Aorta (tissue), 5 donors: ENCODE measurements around the gene ROM1. TPM values are rescaled to one million over a fixed set of nuclear protein-coding genes. Genes with fewer than 3 reads are reported as not detected.

Experiments
- ATAC-seq: fragments of 200-7000 bp; cut with Tn5 transposase; one replicate; pipeline ENCODE4 v1.9.1; 2022; ENCODE audit warnings: moderate library complexity; ENCODE audit not compliant: low FRiP score
- DNase-seq, 2 donors: peaks; one replicate each; pipeline ENCODE4 v3.0.0-alpha.2; 2020
- H3K27ac ChIP-seq, 2 donors: one replicate each; pipeline ENCODE4 v1.5.1; 2013; ENCODE audit warnings: low read length in 2 of 2, mild to moderate bottlenecking in 2 of 2, moderate library complexity in 2 of 2, control low read depth in 1 of 2, inconsistent platforms in 1 of 2, low read depth in 1 of 2
- H3K27me3 ChIP-seq, 2 donors: one replicate each; pipeline ENCODE4 v1.6.1; 2013; ENCODE audit warnings: control low read depth in 1 of 2, low read length in 1 of 2, mild to moderate bottlenecking in 1 of 2, moderate library complexity in 1 of 2; ENCODE audit not compliant: insufficient read depth in 2 of 2, control insufficient read depth in 1 of 2
- H3K36me3 ChIP-seq, 2 donors: one replicate each; pipeline ENCODE4 v1.6.1; 2013; ENCODE audit warnings: control low read depth in 1 of 2, low read length in 1 of 2, mild to moderate bottlenecking in 1 of 2; ENCODE audit not compliant: insufficient read depth in 2 of 2, control insufficient read depth in 1 of 2
- H3K4me1 ChIP-seq, 2 donors: one replicate each; pipeline ENCODE4 v1.6.1; 2013; ENCODE audit warnings: low read length in 2 of 2, control low read depth in 1 of 2, mild to moderate bottlenecking in 1 of 2, moderate library complexity in 1 of 2; ENCODE audit not compliant: insufficient read depth in 2 of 2, control insufficient read depth in 1 of 2
- H3K4me3 ChIP-seq, 2 donors: one replicate each; pipeline ENCODE4 v1.5.1; 2013; ENCODE audit warnings: low read length in 2 of 2, control low read depth in 1 of 2, mild to moderate bottlenecking in 1 of 2
- H3K9me3 ChIP-seq: one replicate; pipeline ENCODE4 v1.6.1; 2013; ENCODE audit warnings: mild to moderate bottlenecking, low read length; ENCODE audit not compliant: control insufficient read depth
- WGBS, 2 donors: extraction: QIAGEN DNeasy Blood & Tissue Kit; methylation state at CpG; one replicate each; pipeline ENCODE4 v1.1.7; 2013; 5-methylcytosine and 5-hydroxymethylcytosine counted together
- intact Hi-C, 2 donors: fragments of 100-400 bp; cut with DNase I; formaldehyde crosslinking; loops; one replicate each; pipeline versions ENCODE4 v1.14.2 to v1.15.0; 2022
- polyA plus RNA-seq, 2 donors: library from polyadenylated mRNA; stranded (reverse); fragments of 200-250 nt; gene quantifications; one replicate each; pipeline ENCODE4 v1.2.3, GENCODE V29; 2013
- total RNA-seq, 2 donors: library from RNA; stranded (reverse); fragmentation: NEBNext Ultra II Directional; extraction: Animal tissue kit (Norgen Biotek cat#: 25700); gene quantifications; one replicate each; pipeline ENCODE4 v1.2.1, GENCODE V29; 2021
- donor health status: healthy with polysubstance abuse.
- donor health status: Bipolar disorder and iron deficiency.
- donor health status: DM: no; HTN: no; CAD: no.
- donor health status: DM: no; HTN: no; CAD: no.
- donor health status: DM: yes; HTN: yes; CAD: no.

The ROM1 gene
- total and polyA plus RNA-seq, 4 donors = 9.0 to 33.9 (median 24.4) TPM

GRCh38 chr11:62595124-62595523 is 17.9 kb upstream of the ROM1 start:
- Histone ChIP-seq H3K4me1 (no peaks in the 10 kb centered on the region), H3K27ac (no peak overlapping the region), H3K4me3 (no peak overlapping the region), H3K36me3 (peaks cover 3 to 4% of the 10 kb centered on the region in 2 donors), H3K9me3 (no peaks in the 10 kb centered on the region), H3K27me3 (no peaks in the 10 kb centered on the region)
- WGBS, 2 donors = 80 to 83% methylated on average over 8 of the region's 8 CpGs
- ATAC-seq = no peak
- peak in 1 of 2 donors; percentile 32 for DNase-seq
- intact Hi-C loops = loop anchor here in 1 of 2 donors (5.0 kb wide), 1 partner anchor 112 kb away; the partner anchor contains the start of genes BSCL2 and GNG3

GRCh38 chr11:62599069-62599696 is 13.9 kb upstream of the ROM1 start:
- WGBS, 2 donors = 31 to 32% methylated on average over 7 of the region's 7 CpGs
- Histone ChIP-seq H3K9me3 (no peaks in the 10 kb centered on the region), H3K27ac (peak overlapping the region in 1 of 2 donors; percentile 10), H3K4me3 (no peak overlapping the region), H3K36me3 (peaks cover 3 to 4% of the 10 kb centered on the region in 2 donors), H3K4me1 (no peaks in the 10 kb centered on the region), H3K27me3 (no peaks in the 10 kb centered on the region)
- DNase-seq (peak; percentile 96 to 97), ATAC-seq (peak; percentile 86)
- intact Hi-C loops = loop anchor here in 1 of 2 donors (5.0 kb wide), 1 partner anchor 108 kb away; the partner anchor contains the start of genes BSCL2 and GNG3

- no peaks in the 10 kb centered on the region for H3K27me3 ChIP-seq
- WGBS, 2 donors = 27 to 28% methylated on average over 5 of the region's 5 CpGs
- H3K4me1 ChIP-seq = no peaks in the 10 kb centered on the region
- no peak overlapping the region for H3K4me3 ChIP-seq
- no peak for ATAC-seq
- H3K27ac ChIP-seq = peak overlapping the region in 1 of 2 donors; percentile 55
- H3K9me3 ChIP-seq = no peaks in the 10 kb centered on the region
- intact Hi-C loops = loop anchor here in 1 of 2 donors (5.0 kb wide), 2 partner anchors 67 to 107 kb away; partner anchors contain the start of genes BSCL2, C11orf98, CSKMT and GNG3
- DNase-seq = peak in 1 of 2 donors; percentile 21
- peaks cover 3 to 4% of the 10 kb centered on the region in 2 donors for H3K36me3 ChIP-seq
Observed at GRCh38 chr11:62599901-62600300, 13.2 kb upstream of the ROM1 start.

- peaks cover 3 to 4% of the 10 kb centered on the region in 2 donors for H3K36me3 ChIP-seq
- 1% methylated on average over 25 to 26 of the region's 26 CpGs for WGBS, 2 donors
Observed at GRCh38 chr11:62600367-62601121, 12.5 kb upstream of the ROM1 start.

GRCh38 chr11:62601122-62601371 is 12.0 kb upstream of the ROM1 start:
- Histone ChIP-seq H3K27me3 (no peaks in the 10 kb centered on the region), H3K4me3 (peak overlapping the region; percentile 58 to 72), H3K4me1 (no peaks in the 10 kb centered on the region), H3K9me3 (no peaks in the 10 kb centered on the region), H3K27ac (peak overlapping the region; percentile 20 to 63), H3K36me3 (peaks cover 3% of the 10 kb centered on the region in 2 donors)
- intact Hi-C loops = loop anchor here in 1 of 2 donors (5.0 kb wide), 1 partner anchor 66 kb away; the partner anchor contains the start of genes C11orf98 and CSKMT
- 0 to 1% methylated on average over 19 to 30 of the region's 30 CpGs for WGBS, 2 donors
- DNase-seq (peak; percentile 74 to 91), ATAC-seq (peak; percentile 33)

More at GRCh38 chr11:62600367-62601121, 12.5 kb upstream of the ROM1 start:
- no peak for DNase-seq
- no peak for ATAC-seq
- H3K4me1 ChIP-seq = no peaks in the 10 kb centered on the region
- intact Hi-C loops = loop anchor here in 1 of 2 donors (5.0 kb wide), 1 partner anchor 67 kb away; the partner anchor contains the start of genes C11orf98 and CSKMT
- H3K9me3 ChIP-seq = no peaks in the 10 kb centered on the region
- peak overlapping the region in 1 of 2 donors; percentile 63 for H3K27ac ChIP-seq
- peak overlapping the region; percentile 58 to 72 for H3K4me3 ChIP-seq
- H3K27me3 ChIP-seq = no peaks in the 10 kb centered on the region

GRCh38 chr11:62601372-62602140 is 11.5 kb upstream of the ROM1 start, which contains the start of gene MTA2:
Gene MTA2 (minus strand): TSS chr11:62601865. CDS start chr11:62601450, 415 bp downstream.
- Histone ChIP-seq H3K4me3 (peak within 1 kb of the TSS; percentile 72 to 73), H3K27me3 (no peaks in the 10 kb centered on the region), H3K9me3 (no peaks in the 10 kb centered on the region), H3K4me1 (no peaks in the 10 kb centered on the region), H3K36me3 (peaks cover 0 to 3% of the 10 kb centered on the region in 2 donors), H3K27ac (peak within 1 kb of the TSS; percentile 20 to 82)
- 0% methylated on average over 59 to 83 of the region's 83 CpGs for WGBS, 2 donors
- peak; percentile 98 to 99 for DNase-seq
- intact Hi-C loops = loop anchor here in 1 of 2 donors (5.0 kb wide), 1 partner anchor 66 kb away; the partner anchor contains the start of genes C11orf98 and CSKMT
- ATAC-seq = peak; percentile 95

- intact Hi-C loops = loop anchor here in 1 of 2 donors (5.0 kb wide), 1 partner anchor 65 kb away; the partner anchor contains the start of genes C11orf98 and CSKMT
- ATAC-seq (peak; percentile 81), DNase-seq (peak; percentile 84 to 89)
- Histone ChIP-seq H3K9me3 (no peaks in the 10 kb centered on the region), H3K4me3 (peak overlapping the region; percentile 27 to 73), H3K27me3 (no peaks in the 10 kb centered on the region), H3K4me1 (no peaks in the 10 kb centered on the region), H3K27ac (peak overlapping the region in 1 of 2 donors; percentile 82), H3K36me3 (peaks cover 0 to 3% of the 10 kb centered on the region in 2 donors)
- WGBS, 2 donors = 1 to 5% methylated on average over 80 to 96 of the region's 96 CpGs
Observed at GRCh38 chr11:62602141-62603071, 10.7 kb upstream of the ROM1 start.
